ENCODE measurements around the gene CDH19. TPM values are rescaled to one million over a fixed set of nuclear protein-coding genes. Genes with fewer than 3 reads are reported as not detected.

The CDH19 gene
- total RNA-seq, 2 donors from 2014 or later: 0.67 to 3.6 TPM

GRCh38 chr18:66510357-66511045 is 93.4 kb downstream of the CDH19 start:
- intact Hi-C loops (cut with DNase I): no loop called here
- no peak for DNase-seq
- H3K4me3 ChIP-seq: no peak overlapping the region
- no peak overlapping the region for H3K9ac ChIP-seq (ENCODE audit: low read depth in 2 of 2, low read length in 2 of 2)
- no peak for TF ChIP-seq CTCF (IDR thresholded peaks at IDR 0.05)
- H3K9me3 ChIP-seq: no peaks in the 10 kb centered on the region
- H3K4me1 ChIP-seq: no peaks in the 10 kb centered on the region
- no peak overlapping the region for H3K27ac ChIP-seq
- H3K36me3 ChIP-seq: no peaks in the 10 kb centered on the region
- H3K27me3 ChIP-seq: no peaks in the 10 kb centered on the region

- DNase-seq: no peak
- H3K9ac ChIP-seq (ENCODE audit: low read depth in 2 of 2, low read length in 2 of 2): no peak overlapping the region
- intact Hi-C loops (cut with DNase I): no loop called here
- no peak for TF ChIP-seq CTCF (IDR thresholded peaks at IDR 0.05)
- no peaks in the 10 kb centered on the region for H3K9me3 ChIP-seq
- no peaks in the 10 kb centered on the region for H3K27me3 ChIP-seq
- H3K4me3 ChIP-seq: no peak overlapping the region
- no peaks in the 10 kb centered on the region for H3K4me1 ChIP-seq
- no peaks in the 10 kb centered on the region for H3K36me3 ChIP-seq
- H3K27ac ChIP-seq: no peak overlapping the region
These were observed 95.0 kb downstream of the CDH19 start for GRCh38 chr18:66508937-66509336.

GRCh38 chr18:66506178-66506577 is 97.7 kb downstream of the CDH19 start:
- Histone ChIP-seq H3K9ac (ENCODE audit: low read depth in 2 of 2, low read length in 2 of 2) (no peak overlapping the region), H3K36me3 (no peaks in the 10 kb centered on the region), H3K4me3 (no peak overlapping the region), H3K27ac (no peak overlapping the region), H3K27me3 (no peaks in the 10 kb centered on the region), H3K9me3 (no peaks in the 10 kb centered on the region), H3K4me1 (no peaks in the 10 kb centered on the region)
- intact Hi-C loops (cut with DNase I): no loop called here
- no peak for TF ChIP-seq CTCF (IDR thresholded peaks at IDR 0.05)
- no peak for DNase-seq

GRCh38 chr18:66497351-66497750 is 106.5 kb downstream of the CDH19 start:
- no peak for TF ChIP-seq CTCF (IDR thresholded peaks at IDR 0.05)
- DNase-seq: no peak
- H3K36me3 ChIP-seq: no peaks in the 10 kb centered on the region
- no peaks in the 10 kb centered on the region for H3K27me3 ChIP-seq
- no peaks in the 10 kb centered on the region for H3K4me1 ChIP-seq
- H3K9me3 ChIP-seq: no peaks in the 10 kb centered on the region
- intact Hi-C loops (cut with DNase I): loop anchor here (10.0 kb wide), 1 partner anchor 773 kb away; no protein-coding TSS in a partner anchor
- H3K4me3 ChIP-seq: no peak overlapping the region
- H3K27ac ChIP-seq: no peak overlapping the region
- H3K9ac ChIP-seq (ENCODE audit: low read depth in 2 of 2, low read length in 2 of 2): no peak overlapping the region

- Histone ChIP-seq H3K4me3 (no peak overlapping the region), H3K4me1 (no peaks in the 10 kb centered on the region), H3K9me3 (no peaks in the 10 kb centered on the region), H3K27ac (no peak overlapping the region), H3K27me3 (no peaks in the 10 kb centered on the region), H3K36me3 (no peaks in the 10 kb centered on the region), H3K9ac (ENCODE audit: low read depth in 2 of 2, low read length in 2 of 2) (no peak overlapping the region)
- TF ChIP-seq CTCF (IDR thresholded peaks at IDR 0.05): peak; percentile 37
- DNase-seq: peak; percentile 49
- intact Hi-C loops (cut with DNase I): loop anchor here (10.0 kb wide), 1 partner anchor 771 kb away; no protein-coding TSS in a partner anchor
These were observed 108.0 kb downstream of the CDH19 start for GRCh38 chr18:66495844-66496243.
